Activated CD4-positive, alpha-beta T cell treated with anti-CD3 and anti-CD28 coated beads, Interleukin-2, Interleukin-6, amounts not matched to agents 100 ng/mL and 50 ng/mL, durations not matched to agents 16 hours and 8 hours (primary cell): ENCODE results near the gene IL4.
"Not testable (repeated sequence)": the region's sequence is repeated elsewhere in the genome, so short reads cannot be mapped to it uniquely, and the experiment has no call there.

Source experiments
- DNase-seq: peaks from one replicate; pipeline ENCODE4 v3.0.0-alpha.2; 2020

Gene IL4

DNA sequence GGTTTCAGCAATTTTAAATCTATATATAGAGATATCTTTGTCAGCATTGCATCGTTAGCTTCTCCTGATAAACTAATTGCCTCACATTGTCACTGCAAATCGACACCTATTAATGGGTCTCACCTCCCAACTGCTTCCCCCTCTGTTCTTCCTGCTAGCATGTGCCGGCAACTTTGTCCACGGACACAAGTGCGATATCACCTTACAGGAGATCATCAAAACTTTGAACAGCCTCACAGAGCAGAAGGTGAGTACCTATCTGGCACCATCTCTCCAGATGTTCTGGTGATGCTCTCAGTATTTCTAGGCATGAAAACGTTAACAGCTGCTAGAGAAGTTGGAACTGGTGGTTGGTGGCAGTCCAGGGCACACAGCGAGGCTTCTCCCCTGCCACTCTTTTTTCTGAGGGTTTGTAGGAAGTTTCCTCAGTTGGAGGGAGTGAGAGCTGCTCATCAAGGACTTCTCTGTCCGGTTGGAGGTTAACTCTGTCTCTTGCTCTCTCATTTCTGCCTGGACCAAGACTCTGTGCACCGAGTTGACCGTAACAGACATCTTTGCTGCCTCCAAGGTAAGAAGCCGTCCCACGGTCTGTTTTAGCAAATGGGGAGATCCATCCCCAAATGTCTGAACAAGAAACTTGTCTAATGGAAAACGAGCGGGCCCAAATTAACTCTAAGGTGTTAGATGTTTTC is at the start of gene IL4:
TSS of gene IL4 (plus strand) at position 51 of the 692 bp plus-strand sequence. CDS start at position 113, 62 bp downstream.
- peak; percentile 48 for DNase-seq

DNA sequence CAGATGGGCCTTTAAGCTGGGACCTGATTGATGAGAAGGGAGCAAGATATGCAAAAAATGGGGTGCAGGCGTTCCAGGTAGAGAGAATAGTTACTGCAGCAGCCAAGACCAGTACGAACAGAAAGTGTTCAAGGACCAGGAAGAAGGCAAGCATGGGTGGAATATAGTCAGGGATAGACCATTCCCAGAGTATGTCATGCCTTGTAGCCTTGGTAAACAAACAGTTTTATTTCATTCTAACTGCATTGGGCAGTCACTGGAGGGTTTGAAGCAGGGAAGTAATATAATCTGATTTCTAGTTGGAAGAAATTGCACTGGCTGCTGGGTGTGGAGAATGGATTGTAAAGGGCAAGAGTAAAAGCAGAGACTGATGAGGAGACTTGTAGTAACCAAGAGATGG is 46.3 kb upstream of the IL4 start:
- no peak for DNase-seq

DNA sequence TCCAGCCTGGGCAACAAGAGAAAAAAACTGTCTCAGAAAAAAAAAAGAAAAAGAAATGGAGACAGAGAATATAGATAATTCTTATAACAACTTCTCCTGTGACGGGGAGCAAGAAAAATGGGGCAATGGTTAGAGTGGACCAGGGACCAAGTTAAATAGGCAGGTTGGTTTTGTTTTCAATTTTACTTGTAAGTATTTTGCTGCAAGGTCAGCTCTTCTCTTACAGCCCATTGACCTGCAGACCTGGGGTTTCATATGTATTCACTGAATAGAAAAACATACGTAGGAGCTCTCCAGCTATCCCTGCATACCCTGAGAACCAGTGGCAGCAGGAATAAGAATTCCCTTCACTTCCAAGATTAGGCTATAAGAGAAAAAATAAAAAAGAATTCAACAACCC is 45.0 kb upstream of the IL4 start:
- no peak for DNase-seq

DNA sequence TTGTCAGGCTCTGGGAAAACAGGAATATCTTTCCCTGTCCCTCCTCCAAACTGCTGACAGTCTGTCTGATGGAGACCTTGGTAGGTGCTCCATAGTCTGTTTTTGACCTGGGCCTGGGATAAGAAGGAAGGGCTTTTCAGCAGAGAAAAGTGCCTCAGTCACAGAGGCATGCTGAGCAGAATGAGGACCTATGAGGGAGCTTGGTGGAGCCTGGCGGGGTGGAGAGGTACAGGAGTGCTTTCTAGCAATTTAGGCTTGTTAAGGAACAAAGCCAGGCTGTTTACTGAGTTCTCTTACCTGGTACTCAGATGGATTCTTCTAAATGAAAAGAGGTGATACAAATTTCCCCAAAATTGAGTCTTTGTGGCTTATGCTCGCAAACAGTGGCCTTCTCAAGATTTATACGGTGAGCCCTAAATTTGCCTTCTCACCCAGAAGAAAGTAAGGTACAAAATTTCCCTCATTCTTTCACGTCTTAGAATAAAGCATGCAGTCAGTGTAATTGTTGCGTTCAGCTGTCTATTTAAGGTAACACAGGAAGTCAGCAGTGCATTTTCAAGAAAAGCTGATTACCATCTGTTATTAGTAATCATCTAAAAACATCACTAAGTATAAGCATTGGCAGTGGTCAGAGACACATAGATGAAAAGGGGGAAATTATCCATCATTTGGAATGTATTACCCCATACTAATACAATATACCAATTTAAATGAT is 44.4 kb upstream of the IL4 start:
- DNase-seq = peak; percentile 18

DNA sequence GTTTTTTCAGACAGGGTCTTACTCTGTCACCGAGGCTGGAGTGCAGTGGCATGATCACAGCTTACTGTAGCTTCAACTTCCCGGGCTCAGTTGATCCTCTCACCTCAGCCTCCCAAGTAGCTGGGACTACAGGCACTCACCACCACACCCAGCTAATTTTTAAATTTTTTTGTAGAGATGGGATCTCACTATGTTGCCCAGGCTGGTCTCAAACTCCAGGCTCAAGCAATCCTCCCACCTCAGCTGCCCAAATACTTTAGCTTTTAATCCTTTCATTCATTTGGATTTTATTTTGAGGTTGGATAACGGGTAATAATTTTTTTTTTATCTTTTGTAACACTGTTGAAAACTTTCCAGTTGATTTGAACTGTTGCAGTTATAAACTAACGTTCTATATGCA is 40.2 kb upstream of the IL4 start:
- DNase-seq = not testable (repeated sequence)

DNA sequence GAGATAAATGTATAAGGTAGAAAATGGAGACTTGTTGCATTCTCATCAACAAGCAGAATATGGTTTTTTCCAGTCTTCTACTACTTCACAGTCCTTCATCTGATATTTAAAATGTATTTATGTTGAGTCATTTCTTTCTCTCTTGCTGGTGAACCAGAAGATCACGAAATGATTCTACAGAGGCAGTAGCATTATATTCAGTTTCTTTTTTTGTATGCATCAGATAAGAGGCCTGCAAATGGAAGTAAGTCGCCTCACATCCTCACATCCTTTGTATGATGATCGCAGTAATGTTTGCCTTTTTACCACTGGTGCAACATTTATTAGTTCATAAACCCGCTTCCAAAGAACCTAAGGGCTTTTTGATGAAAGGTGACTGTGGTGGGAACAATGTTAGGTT is 37.9 kb upstream of the IL4 start:
- peak; percentile 83 for DNase-seq

DNA sequence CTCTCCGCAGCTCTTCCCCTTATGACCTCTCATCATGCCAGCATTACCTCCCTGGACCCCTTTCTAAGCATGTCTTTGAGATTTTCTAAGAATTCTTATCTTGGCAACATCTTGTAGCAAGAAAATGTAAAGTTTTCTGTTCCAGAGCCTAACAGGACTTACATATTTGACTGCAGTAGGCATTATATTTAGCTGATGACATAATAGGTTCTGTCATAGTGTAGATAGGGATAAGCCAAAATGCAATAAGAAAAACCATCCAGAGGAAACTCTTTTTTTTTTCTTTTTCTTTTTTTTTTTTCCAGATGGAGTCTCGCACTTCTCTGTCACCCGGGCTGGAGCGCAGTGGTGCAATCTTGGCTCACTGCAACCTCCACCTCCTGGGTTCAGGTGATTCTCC is 36.5 kb upstream of the IL4 start:
- no peak for DNase-seq

DNA sequence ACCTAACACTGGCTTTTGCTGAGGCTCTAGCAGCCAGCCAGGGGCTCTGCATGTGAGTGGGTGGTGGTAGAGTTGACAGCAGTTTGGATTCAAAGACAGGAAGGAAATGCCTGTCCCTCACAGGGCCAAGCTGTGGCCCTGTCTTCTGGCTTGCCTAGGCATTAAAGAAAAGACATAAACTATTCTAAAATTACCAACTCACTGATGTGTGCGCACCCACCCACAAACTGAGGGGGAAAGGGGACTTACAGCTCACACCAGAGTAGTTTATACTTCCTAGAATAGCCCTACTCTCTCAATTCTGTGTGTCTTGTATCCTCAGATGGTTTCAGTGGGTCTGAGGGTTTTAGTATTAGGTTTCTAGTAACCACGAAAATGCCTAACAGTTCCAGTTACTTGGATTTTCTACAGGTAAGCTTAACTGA is 34.1 kb upstream of the IL4 start:
- peak; percentile 65 for DNase-seq

DNA sequence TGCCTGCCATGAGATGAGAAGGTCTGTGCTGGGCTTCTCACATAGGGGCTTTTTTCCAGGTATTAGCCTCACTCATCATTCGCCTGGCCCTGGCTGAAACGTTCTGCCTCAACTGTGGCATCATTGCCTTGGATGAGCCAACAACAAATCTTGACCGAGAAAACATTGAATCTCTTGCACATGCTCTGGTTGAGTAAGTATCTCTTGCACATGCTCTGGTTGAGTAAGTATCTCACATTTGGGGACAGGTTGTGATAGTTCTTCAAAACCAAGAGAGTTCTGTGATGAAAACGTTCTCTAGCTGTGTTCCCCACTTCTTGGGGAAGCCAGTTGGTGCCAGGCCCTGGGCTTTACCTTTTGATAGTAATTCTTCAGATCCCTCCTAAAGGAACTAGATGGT is 33.2 kb upstream of the IL4 start:
- DNase-seq = peak; percentile 63

DNA sequence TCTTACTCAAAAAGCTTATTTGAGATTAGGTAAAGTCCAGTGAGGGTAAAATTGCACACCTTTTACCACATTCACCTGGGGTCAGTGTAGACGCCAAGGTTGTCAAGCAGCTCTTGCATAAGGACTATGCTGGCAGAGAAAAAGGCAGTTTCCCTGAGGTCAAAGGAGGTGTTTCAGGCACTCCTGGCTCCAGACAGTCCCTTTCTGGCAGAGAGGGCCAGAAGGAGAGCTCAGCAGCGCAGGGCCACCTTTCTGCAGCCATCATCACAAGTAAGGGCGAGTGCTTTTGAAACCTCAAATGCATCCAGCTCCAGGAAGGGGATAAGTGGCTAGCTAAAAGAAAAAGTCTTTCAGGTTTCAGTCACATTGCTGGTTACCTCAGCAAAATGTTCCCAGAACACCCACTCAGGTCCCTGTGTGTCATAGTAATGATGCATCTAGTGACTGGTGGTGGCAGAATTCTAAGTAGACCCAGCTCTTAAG is 32.5 kb upstream of the IL4 start:
- peak; percentile 82 for DNase-seq

DNA sequence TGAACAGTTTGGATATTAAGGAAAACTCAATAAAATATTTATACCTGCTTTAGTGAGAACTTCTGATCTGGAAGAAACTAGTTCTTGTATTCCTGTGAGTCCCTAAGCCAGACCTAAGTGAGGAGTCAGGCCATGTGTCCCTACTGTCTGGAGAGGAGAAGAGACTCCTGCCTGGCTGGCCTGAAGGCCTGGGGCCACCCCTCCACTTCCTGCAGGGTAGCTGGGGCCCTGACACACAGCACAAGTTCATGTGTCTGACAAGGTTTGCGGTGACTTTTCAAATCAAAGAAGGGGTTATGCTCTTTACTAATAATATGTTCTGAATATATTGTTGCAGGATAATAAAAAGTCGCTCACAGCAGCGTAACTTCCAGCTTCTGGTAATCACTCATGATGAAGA is 31.9 kb upstream of the IL4 start:
- peak; percentile 36 for DNase-seq

DNA sequence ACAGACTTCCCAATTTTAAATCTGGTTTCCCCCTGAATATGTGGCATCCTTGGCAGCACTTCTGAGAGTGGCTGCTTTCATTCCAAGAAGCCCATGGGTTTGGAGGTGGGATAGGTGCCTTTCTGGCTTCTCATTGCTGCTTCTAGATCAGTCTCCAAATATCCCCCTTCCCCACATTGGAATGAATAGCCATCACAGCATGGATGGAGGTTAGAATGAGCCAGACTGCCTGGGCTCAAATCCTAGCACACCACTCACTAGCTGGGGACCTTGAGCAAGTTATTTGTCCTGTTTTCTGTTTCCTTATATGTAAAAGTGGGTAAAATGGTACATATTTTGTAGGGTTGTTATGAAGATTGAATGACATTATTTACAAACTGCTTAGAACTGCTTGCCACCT is 29.6 kb upstream of the IL4 start:
- DNase-seq = no peak

DNA sequence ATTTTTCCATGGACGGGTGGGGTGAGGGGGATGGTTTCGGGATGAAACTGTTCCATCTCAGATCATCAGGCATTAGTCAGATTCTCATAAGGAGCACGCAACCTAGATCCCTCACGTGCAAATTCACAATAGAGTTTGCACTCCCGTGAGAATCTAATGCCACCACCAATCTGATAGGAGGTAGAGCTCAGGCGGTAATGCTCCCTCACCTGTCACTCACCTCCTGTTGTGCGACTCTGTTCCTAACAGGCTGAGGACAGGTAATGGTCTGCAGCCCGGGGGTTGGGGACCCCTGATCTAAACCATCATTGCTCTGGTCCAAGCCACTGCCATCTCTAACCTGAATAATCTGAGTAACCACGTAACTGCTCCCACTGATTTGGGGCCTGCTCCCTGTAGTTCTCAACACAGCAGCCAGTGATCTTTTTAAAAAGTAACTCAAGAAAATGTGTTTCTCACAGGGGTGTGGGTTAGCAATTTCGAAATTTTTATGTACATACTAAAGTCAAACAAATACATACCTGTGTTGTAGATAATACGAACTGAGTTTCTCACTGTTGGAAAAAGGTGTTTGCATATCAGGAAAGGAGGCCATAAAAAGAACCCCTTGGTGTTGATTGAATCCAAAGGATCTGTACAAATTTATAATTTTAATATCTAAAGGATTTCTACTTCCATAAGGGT is 27.1 kb upstream of the IL4 start:
- DNase-seq = no peak

DNA sequence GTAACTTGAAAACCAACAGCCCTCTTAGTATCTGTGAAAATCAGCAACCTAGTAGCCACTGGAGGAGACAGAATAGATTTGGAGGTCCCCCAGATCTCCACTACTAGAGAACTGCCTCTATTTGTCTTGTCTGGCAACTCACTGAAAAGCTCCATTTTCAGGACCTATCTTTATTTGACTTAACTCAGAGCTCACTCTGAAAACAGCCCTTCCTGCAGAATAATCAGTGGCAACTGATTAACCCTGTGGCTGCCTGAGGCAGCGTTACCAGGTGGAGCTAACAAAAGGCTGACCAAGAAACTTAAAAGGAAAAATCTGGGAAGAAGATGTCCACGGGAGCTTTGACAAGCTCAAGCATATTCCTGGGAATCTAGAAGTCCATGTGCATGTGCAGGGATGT is 26.3 kb upstream of the IL4 start:
- no peak for DNase-seq

DNA sequence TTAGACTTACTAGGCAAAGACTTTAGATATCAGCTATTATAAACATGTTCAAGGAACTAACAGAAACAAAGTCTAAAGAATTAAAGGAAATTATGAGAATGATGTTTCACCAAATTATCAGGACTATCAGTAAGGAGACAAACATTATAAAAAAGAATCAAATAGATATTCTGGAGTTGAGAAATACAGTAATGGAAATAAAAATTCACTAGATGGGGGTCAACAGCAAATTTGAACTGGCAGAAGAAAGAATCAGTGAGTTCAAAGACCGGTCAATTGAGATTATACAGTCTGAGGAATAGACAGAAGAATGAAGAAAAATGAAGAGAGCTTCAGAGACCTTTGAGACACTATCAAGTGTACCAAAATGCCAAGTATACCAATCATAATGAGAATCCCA is 25.4 kb upstream of the IL4 start:
- DNase-seq = no peak

DNA sequence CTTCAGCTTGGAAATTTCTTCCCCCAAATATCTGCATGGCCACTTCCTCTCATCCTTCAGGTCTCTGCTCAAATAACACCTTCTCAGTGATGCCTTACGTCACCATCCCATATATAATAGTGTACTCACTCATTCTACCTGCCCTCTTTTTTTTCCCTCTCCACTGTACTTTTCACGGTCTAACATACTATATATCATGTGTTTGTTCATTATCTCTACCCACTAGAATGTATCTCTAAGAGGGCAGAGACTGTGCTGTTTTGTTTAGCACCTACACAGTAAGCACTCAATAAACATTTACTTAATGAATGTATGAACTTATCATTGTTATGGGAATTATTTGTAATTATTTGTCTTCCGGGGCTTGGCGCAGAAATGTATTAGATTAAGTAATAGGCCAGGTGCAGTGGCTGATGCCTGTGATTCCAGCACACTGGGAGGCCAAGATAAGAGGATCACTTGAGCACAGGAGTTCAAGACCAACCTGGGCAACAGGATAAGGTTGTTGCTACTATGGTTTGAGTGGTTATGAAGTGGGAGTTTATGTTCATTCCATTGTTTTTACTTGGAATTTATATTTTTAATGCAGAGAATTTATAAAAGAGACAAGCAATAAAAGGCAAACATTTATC is 21.8 kb upstream of the IL4 start:
- no peak for DNase-seq

DNA sequence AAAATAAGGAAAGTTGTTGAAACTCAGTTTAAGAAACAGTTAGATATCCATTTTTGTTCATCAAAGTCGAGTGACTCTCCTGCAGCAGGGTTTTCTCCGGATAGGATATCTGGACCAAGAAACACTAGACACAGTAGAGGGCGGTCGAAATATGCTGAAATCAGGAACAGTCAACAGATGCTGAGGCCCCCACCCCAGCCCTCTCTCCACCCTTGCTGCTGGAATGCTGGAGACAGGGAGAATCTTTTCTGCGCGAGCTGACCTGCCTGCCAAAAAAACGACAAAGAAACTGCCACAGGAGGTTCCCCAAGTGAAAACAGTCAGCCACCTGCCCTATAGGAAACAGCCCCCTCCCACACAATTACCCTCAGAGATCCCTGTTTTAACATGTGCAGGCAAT is 20.1 kb upstream of the IL4 start:
- DNase-seq = no peak

DNA sequence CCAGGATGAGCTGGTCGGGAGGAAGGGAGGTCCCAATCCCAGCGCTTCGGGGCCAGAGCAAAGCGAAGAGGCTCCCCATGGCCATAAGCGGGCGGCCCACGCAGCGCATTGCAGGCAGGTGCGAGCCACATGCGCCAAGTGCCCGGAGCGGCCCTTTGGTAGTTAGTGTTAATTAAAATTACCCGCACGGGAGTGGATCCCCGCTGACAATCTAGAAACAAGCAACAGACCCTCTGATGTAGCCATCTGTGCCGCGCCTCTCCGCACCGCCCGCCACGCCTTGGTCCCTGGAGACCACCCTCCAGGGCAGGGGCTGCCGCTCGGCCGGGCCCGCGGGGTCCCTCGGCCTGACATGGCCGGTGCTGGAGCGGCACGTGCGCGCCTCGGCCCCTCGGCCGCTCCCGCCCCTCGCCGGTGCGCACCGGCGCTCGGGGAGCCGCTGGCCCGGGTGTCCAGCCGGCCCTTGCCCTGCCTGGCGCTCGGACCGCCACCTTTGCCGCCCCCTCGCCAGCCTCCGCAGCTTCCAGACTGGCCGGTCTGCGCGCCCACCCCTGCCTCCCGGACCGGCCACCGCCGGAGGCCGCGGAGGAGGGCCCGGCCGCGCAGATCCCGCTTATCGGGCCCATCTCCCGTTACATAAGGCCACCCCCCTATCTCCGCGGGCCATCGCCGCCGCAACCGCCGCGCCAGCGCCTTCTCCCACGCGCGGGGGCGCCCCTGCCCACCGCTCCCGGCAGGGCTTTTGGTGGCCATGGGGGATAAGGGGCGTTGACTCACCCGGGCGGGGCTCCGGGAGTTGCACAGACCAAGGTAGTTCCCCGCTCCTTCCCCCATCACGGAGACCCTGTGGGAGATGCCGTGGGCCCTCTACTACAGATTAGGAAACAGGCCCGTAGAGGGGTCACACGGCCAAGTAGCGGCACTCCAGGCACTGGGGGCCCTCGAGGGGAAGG is 17.7 kb upstream of the IL4 start:
- peak; percentile 56 for DNase-seq

DNA sequence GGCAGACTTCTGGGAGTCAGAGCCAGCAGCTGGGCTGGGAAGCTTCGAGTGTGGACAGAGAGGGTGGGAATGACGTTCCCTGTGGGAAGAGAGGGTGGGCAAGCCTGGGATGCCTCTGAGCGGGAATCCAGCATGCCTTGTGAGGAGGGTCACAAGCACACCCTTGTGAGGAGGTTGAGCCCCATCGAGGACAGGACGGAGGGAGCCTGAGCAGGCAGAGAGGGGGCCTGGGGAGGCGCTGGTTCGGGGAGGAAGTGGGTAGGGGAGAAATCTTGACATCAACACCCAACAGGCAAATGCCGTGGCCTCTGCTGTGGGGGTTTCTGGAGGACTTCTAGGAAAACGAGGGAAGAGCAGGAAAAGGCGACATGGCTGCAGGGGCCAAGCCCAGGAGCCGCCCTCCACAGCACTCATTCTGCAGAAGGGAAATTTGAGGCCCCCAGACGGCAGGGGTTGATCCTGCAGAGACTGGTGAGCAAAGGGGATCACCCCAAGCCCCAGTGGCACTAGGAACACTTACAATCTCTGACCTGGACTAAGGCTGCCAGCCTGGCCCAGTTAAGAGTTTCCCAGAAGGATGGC is 16.9 kb upstream of the IL4 start:
- no peak for DNase-seq

DNA sequence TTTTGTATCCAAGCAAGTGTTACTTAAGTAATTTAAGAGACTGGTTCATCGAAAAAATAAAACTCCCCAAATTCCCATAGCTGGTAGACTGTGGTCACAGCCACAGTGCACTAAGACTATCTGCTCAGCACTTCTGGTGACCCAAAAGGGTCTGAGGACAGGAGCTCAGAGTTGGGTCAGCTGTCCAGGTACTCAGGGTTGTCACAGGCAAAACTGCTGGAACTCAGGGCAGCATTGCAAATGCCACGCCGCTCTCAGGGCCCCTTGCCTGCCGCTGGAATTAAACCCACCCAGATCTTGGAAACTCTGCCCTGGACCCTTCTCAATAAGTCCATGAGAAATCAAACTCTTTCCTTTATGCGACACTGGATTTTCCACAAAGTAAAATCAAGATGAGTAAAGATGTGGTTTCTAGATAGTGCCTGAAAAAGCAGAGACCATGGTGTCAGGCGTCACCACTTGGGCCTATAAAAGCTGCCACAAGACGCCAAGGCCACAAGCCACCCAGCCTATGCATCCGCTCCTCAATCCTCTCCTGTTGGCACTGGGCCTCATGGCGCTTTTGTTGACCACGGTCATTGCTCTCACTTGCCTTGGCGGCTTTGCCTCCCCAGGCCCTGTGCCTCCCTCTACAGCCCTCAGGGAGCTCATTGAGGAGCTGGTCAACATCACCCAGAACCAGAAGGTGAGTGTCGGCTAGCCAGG is 16.0 kb upstream of the IL4 start, which contains the start of gene IL13:
TSS of gene IL13 (plus strand) at position 498 of the 705 bp plus-strand sequence. CDS start at position 512, 14 bp downstream.
- DNase-seq = peak; percentile 64
